HepG2 (cell line): ENCODE results near the gene GH2. TPM values are rescaled to one million over a fixed set of nuclear protein-coding genes. Genes with fewer than 3 reads are reported as not detected.

Experiments
- CENPBD1 ChIP-seq: sonication (generic); formaldehyde crosslinking; IDR thresholded peaks from 2 replicates; pipeline ENCODE4 v1.8.0; 2022; ENCODE audit warnings: missing genetic modification reagents, low read depth, mild to moderate bottlenecking, borderline replicate concordance
- IKZF4 ChIP-seq: sonication (generic); formaldehyde crosslinking; IDR thresholded peaks from 2 replicates; pipeline ENCODE4 v1.5.1; 2020; ENCODE audit warnings: borderline replicate concordance, mild to moderate bottlenecking, low read depth, missing genetic modification reagents; ENCODE audit errors: not compliant biosample characterization
- IRF1 ChIP-seq: sonication (generic); formaldehyde crosslinking; IDR thresholded peaks from 2 replicates; pipeline ENCODE4 v1.4.0; 2020; ENCODE audit warnings: low read depth, mild to moderate bottlenecking, missing genetic modification reagents
- MEIS2 ChIP-seq: sonication (generic); formaldehyde crosslinking; IDR thresholded peaks from 2 replicates; pipeline ENCODE4 v1.9.0; 2021; ENCODE audit warnings: mild to moderate bottlenecking, missing genetic modification reagents
- MTF1 ChIP-seq: sonication (generic); formaldehyde crosslinking; IDR thresholded peaks from 2 replicates; pipeline ENCODE4 v1.5.0; 2020; ENCODE audit warnings: missing genetic modification reagents
- NAIF1 ChIP-seq: sonication (generic); formaldehyde crosslinking; IDR thresholded peaks from 2 replicates; pipeline ENCODE4 v1.5.0; 2020; ENCODE audit warnings: mild to moderate bottlenecking, missing genetic modification reagents, borderline replicate concordance
- NFIC ChIP-seq: IDR thresholded peaks from 2 replicates; pipeline ENCODE4 v1.6.1; 2012; ENCODE audit warnings: mild to moderate bottlenecking, low read length, inconsistent platforms
- NR2C2 ChIP-seq: sonication (generic); formaldehyde crosslinking; IDR thresholded peaks from 2 replicates; pipeline ENCODE4 v1.4.0; 2020; ENCODE audit warnings: missing genetic modification reagents, mild to moderate bottlenecking, moderate library complexity, borderline replicate concordance
- RERE ChIP-seq: IDR thresholded peaks from 2 replicates; pipeline ENCODE4 v1.6.1; 2016; ENCODE audit warnings: low read depth, missing genetic modification reagents, missing compliant biosample characterization
- ZBTB34 ChIP-seq: sonication (generic); formaldehyde crosslinking; IDR thresholded peaks from 2 replicates; pipeline ENCODE4 v1.8.0; 2022; ENCODE audit warnings: mild to moderate bottlenecking, missing genetic modification reagents
- ZFP37 ChIP-seq: sonication (generic); formaldehyde crosslinking; IDR thresholded peaks from 2 replicates; pipeline ENCODE4 v1.4.0; 2020; ENCODE audit warnings: missing genetic modification reagents, borderline replicate concordance
- ZFYVE20 ChIP-seq: sonication (generic); formaldehyde crosslinking; IDR thresholded peaks from 2 replicates; pipeline ENCODE4 v1.8.0; 2023; ENCODE audit warnings: low read depth, mild to moderate bottlenecking, moderate library complexity, missing genetic modification reagents, borderline replicate concordance
- ZNF160 ChIP-seq: sonication (generic); formaldehyde crosslinking; IDR thresholded peaks from 2 replicates; pipeline ENCODE4 v1.8.0; 2022; ENCODE audit warnings: mild to moderate bottlenecking, inconsistent platforms, missing genetic modification reagents
- ZNF264 ChIP-seq: sonication (generic); formaldehyde crosslinking; IDR thresholded peaks from 2 replicates; pipeline ENCODE4 v1.4.0; 2020; ENCODE audit warnings: missing genetic modification reagents
- ZNF331 ChIP-seq: sonication (generic); formaldehyde crosslinking; IDR thresholded peaks from 2 replicates; pipeline ENCODE4 v1.4.0; 2020; ENCODE audit warnings: missing genetic modification reagents
- ZNF337 ChIP-seq: sonication (generic); formaldehyde crosslinking; IDR thresholded peaks from 2 replicates; pipeline ENCODE4 v1.5.1; 2020; ENCODE audit warnings: missing genetic modification reagents, low read depth, mild to moderate bottlenecking, borderline replicate concordance
- ZNF362 ChIP-seq: sonication (generic); formaldehyde crosslinking; IDR thresholded peaks from 2 replicates; pipeline ENCODE4 v1.4.0; 2020; ENCODE audit warnings: missing genetic modification reagents, mild to moderate bottlenecking, borderline replicate concordance
- ZNF572 ChIP-seq: sonication (generic); formaldehyde crosslinking; IDR thresholded peaks from 2 replicates; pipeline ENCODE4 v1.5.1; 2020; ENCODE audit warnings: mild to moderate bottlenecking, missing genetic modification reagents
- ZNF577 ChIP-seq: sonication (generic); formaldehyde crosslinking; IDR thresholded peaks from 2 replicates; pipeline ENCODE4 v1.4.0; 2020; ENCODE audit warnings: mild to moderate bottlenecking, low read depth, missing genetic modification reagents, borderline replicate concordance
- polyA plus RNA-seq, 8 experiments: library from polyadenylated mRNA; depleted of rRNA in 3 of 8; stranded (reverse) in 7 of 8; unstranded in 1 of 8; fragments of >200 nt; fragmentation: Illumina TruSeq in 4 of 8; extraction: Trizol in 4 of 8; gene quantifications; 2 replicates each; pipeline versions ENCODE4 v1.2.1 to v1.2.3, GENCODE V29; 2011 to 2016; ENCODE audit warnings: low read depth in 4 of 8, missing spikeins in 1 of 8, mixed read lengths in 1 of 8; ENCODE audit not compliant: insufficient read depth in 1 of 8
- total RNA-seq, 5 experiments: library from RNA; depleted of rRNA; stranded (reverse); fragments of >200 nt; fragmentation: Illumina TruSeq; extraction: Trizol; gene quantifications; 2 replicates each; pipeline ENCODE4 v1.2.3, GENCODE V29; 2016; ENCODE audit warnings: low read depth in 1 of 5

GH2 gene
- total and polyA plus RNA-seq, 2 of the 13 experiments (the other 11 are each of a cell fraction or from before 2014, with no cell fraction given) = not detected

- TF ChIP-seq IKZF4 (CRISPR knock-in tag) = no peak
- TF ChIP-seq CENPBD1 (CRISPR knock-in tag) = no peak
- no peak for TF ChIP-seq ZNF577 (CRISPR knock-in tag)
- no peak for TF ChIP-seq ZNF572 (CRISPR knock-in tag)
- TF ChIP-seq RERE (CRISPR knock-in tag) = no peak
- TF ChIP-seq ZFP37 (CRISPR knock-in tag) = no peak
- TF ChIP-seq ZNF331 (CRISPR knock-in tag) = no peak
- no peak for TF ChIP-seq NFIC
- TF ChIP-seq ZNF160 = no peak
- TF ChIP-seq NAIF1 (CRISPR knock-in tag) = no peak
- TF ChIP-seq MTF1 (CRISPR knock-in tag) = no peak
- TF ChIP-seq MEIS2 = no peak
- TF ChIP-seq ZFYVE20 (CRISPR knock-in tag) = no peak
- TF ChIP-seq ZBTB34 (CRISPR knock-in tag) = no peak
- no peak for TF ChIP-seq IRF1 (CRISPR knock-in tag)
- no peak for TF ChIP-seq ZNF362 (CRISPR knock-in tag)
- no peak for TF ChIP-seq ZNF264 (CRISPR knock-in tag)
- no peak for TF ChIP-seq ZNF337 (CRISPR knock-in tag)
- TF ChIP-seq NR2C2 (CRISPR knock-in tag) = no peak
Measured at GRCh38 chr17:63848834-63849689, 32.7 kb downstream of the GH2 start (continued).
